H9 (cell line): Measurements from ENCODE around the gene MBD5. TPM values are rescaled to one million over a fixed set of nuclear protein-coding genes. Genes with fewer than 3 reads are reported as not detected.

Experiments
- DNase-seq: peaks from one replicate; pipeline ENCODE4 v3.0.0-alpha.2; 2017
- H2AFZ ChIP-seq: one replicate; pipeline ENCODE4 v1.6.1; 2013; ENCODE audit warnings: mild to moderate bottlenecking, low read length, control low read depth, moderate library complexity
- H2AK5ac ChIP-seq: 2 replicates; pipeline ENCODE4 v1.6.1; 2013; ENCODE audit warnings: low read length, control low read depth, mixed read lengths; ENCODE audit not compliant: insufficient read length
- H2BK120ac ChIP-seq: one replicate; pipeline ENCODE4 v1.6.1; 2013; ENCODE audit warnings: low read depth, mild to moderate bottlenecking, low read length, control low read depth, inconsistent platforms; ENCODE audit not compliant: poor library complexity, severe bottlenecking
- H2BK12ac ChIP-seq: 2 replicates; pipeline ENCODE4 v1.6.1; 2013; ENCODE audit warnings: low read length, control low read depth, mixed read lengths, low read depth; ENCODE audit not compliant: insufficient read length
- H2BK15ac ChIP-seq: 2 replicates; pipeline ENCODE4 v1.6.1; 2013; ENCODE audit warnings: low read depth, low read length, control low read depth
- H2BK20ac ChIP-seq: one replicate; pipeline ENCODE4 v1.6.1; 2013; ENCODE audit warnings: low read depth, mild to moderate bottlenecking, low read length, control low read depth, inconsistent platforms; ENCODE audit not compliant: poor library complexity, severe bottlenecking
- H2BK5ac ChIP-seq: 2 replicates; pipeline ENCODE4 v1.6.1; 2013; ENCODE audit warnings: low read length, control low read depth, mixed read lengths; ENCODE audit not compliant: insufficient read length
- H3K14ac ChIP-seq: 2 replicates; pipeline ENCODE4 v1.6.1; 2013; ENCODE audit warnings: low read length, control low read depth; ENCODE audit not compliant: insufficient read depth
- H3K18ac ChIP-seq: 2 replicates; pipeline ENCODE4 v1.6.1; 2013; ENCODE audit warnings: low read depth, mild to moderate bottlenecking, mixed read lengths, low read length, control low read depth; ENCODE audit not compliant: insufficient read length
- H3K23ac ChIP-seq: 2 replicates; pipeline ENCODE4 v1.6.1; 2013; ENCODE audit warnings: low read length, control low read depth, mixed read lengths, low read depth; ENCODE audit not compliant: insufficient read length
- H3K23me2 ChIP-seq: 2 replicates; pipeline ENCODE4 v1.6.1; 2013; ENCODE audit warnings: low read depth, mild to moderate bottlenecking, mixed read lengths, low read length, control low read depth; ENCODE audit not compliant: insufficient read length, poor library complexity, severe bottlenecking
- H3K27ac ChIP-seq: 2 replicates; pipeline ENCODE4 v1.5.1; 2013; ENCODE audit warnings: low read length, control low read depth, mixed read lengths, low read depth; ENCODE audit not compliant: insufficient read length
- H3K27me3 ChIP-seq: 2 replicates; pipeline ENCODE4 v1.6.1; 2013; ENCODE audit warnings: low read length, control low read depth, inconsistent platforms; ENCODE audit not compliant: insufficient read depth
- H3K4ac ChIP-seq: 2 replicates; pipeline ENCODE4 v1.6.1; 2013; ENCODE audit warnings: low read depth, mild to moderate bottlenecking, control low read depth, inconsistent platforms, low read length, moderate library complexity
- H3K4me1 ChIP-seq: 2 replicates; pipeline ENCODE4 v1.6.1; 2013; ENCODE audit warnings: low read length, control low read depth, inconsistent platforms; ENCODE audit not compliant: insufficient read depth
- H3K4me2 ChIP-seq: 2 replicates; pipeline ENCODE4 v1.6.1; 2013; ENCODE audit warnings: low read length, control low read depth, mixed read lengths; ENCODE audit not compliant: insufficient read length, insufficient read depth
- H3K56ac ChIP-seq: 2 replicates; pipeline ENCODE4 v1.6.1; 2013; ENCODE audit warnings: low read depth, mild to moderate bottlenecking, mixed read lengths, low read length, control low read depth; ENCODE audit not compliant: insufficient read length
- H3K79me1 ChIP-seq: 2 replicates; pipeline ENCODE4 v1.6.1; 2013; ENCODE audit warnings: low read depth, mild to moderate bottlenecking, moderate library complexity, low read length, control low read depth, inconsistent platforms; ENCODE audit not compliant: insufficient read depth, poor library complexity, severe bottlenecking
- H3K79me2 ChIP-seq: 2 replicates; pipeline ENCODE4 v1.6.1; 2013; ENCODE audit warnings: low read length, control low read depth, inconsistent platforms; ENCODE audit not compliant: insufficient read depth
- H3K9ac ChIP-seq: 2 replicates; pipeline ENCODE4 v1.6.1; 2013; ENCODE audit warnings: low read length, control low read depth, mixed read lengths; ENCODE audit not compliant: insufficient read length; ENCODE audit errors: extremely low read depth
- H3K9me3 ChIP-seq: one replicate; pipeline ENCODE4 v1.6.1; 2013; ENCODE audit warnings: low read depth, low read length, inconsistent platforms; ENCODE audit not compliant: control insufficient read depth
- H3T11ph ChIP-seq: one replicate; pipeline ENCODE4 v1.6.1; 2013; ENCODE audit warnings: mild to moderate bottlenecking, low read length, control low read depth, inconsistent platforms
- H4K20me1 ChIP-seq: one replicate; pipeline ENCODE4 v1.6.1; 2013; ENCODE audit not compliant: control insufficient read depth, insufficient read length, insufficient read depth
- H4K5ac ChIP-seq: 2 replicates; pipeline ENCODE4 v1.6.1; 2013; ENCODE audit warnings: low read depth, mild to moderate bottlenecking, mixed read lengths, low read length, control low read depth; ENCODE audit not compliant: insufficient read length
- H4K8ac ChIP-seq: replicated peaks from 2 replicates; pipeline ENCODE4 v1.6.1; 2013; ENCODE audit warnings: low read length, control low read depth, mixed read lengths, low read depth; ENCODE audit not compliant: insufficient read length
- H4K91ac ChIP-seq: 2 replicates; pipeline ENCODE4 v1.6.1; 2013; ENCODE audit warnings: low read depth, mild to moderate bottlenecking, moderate library complexity, mixed read lengths, low read length, control low read depth; ENCODE audit not compliant: insufficient read length
- H3K27ac Mint-ChIP-seq, 3 experiments: 2 replicates in 2 of 3; 3 replicates in 1 of 3; pipeline ENCODE4 v1.8.0; 2020 to 2021; ENCODE audit warnings: mixed read lengths in 3 of 3, mild to moderate bottlenecking in 1 of 3, moderate library complexity in 1 of 3
- H3K27me3 Mint-ChIP-seq: 2 replicates; pipeline ENCODE4 v1.8.0; 2021; ENCODE audit warnings: low read depth, mild to moderate bottlenecking, moderate library complexity, mixed read lengths
- H3K36me3 Mint-ChIP-seq, 3 experiments: 2 replicates in 2 of 3; 3 replicates in 1 of 3; pipeline ENCODE4 v1.8.0; 2020 to 2021; ENCODE audit warnings: low read depth in 3 of 3, mixed read lengths in 3 of 3; ENCODE audit not compliant: insufficient read depth in 1 of 3
- H3K4me1 Mint-ChIP-seq, 2 experiments: 2 replicates each; pipeline ENCODE4 v1.8.0; 2020; ENCODE audit warnings: mixed read lengths in 2 of 2
- H3K4me3 Mint-ChIP-seq, 2 experiments: 2 replicates in 1 of 2; 3 replicates in 1 of 2; pipeline ENCODE4 v1.8.0; 2020 to 2021; ENCODE audit warnings: mild to moderate bottlenecking in 2 of 2, mixed read lengths in 2 of 2, moderate library complexity in 1 of 2
- H3K9me3 Mint-ChIP-seq, 2 experiments: 2 replicates in 1 of 2; 3 replicates in 1 of 2; pipeline ENCODE4 v1.8.0; 2020; ENCODE audit warnings: mild to moderate bottlenecking in 2 of 2, mixed read lengths in 2 of 2, moderate library complexity in 1 of 2
- WGBS: extraction: QIAGEN DNeasy Blood & Tissue Kit; methylation state at CpG from one replicate; pipeline ENCODE4 v1.1.7; 2013; ENCODE audit warnings: missing lambda C conversion rate, low lambda C conversion rate, mixed read lengths; ENCODE audit not compliant: insufficient read length; ENCODE audit errors: extremely low coverage; 5-methylcytosine and 5-hydroxymethylcytosine counted together
- total RNA-seq: library from RNA; stranded (reverse); gene quantifications from 2 replicates; pipeline ENCODE4 v1.2.1, GENCODE V29; 2021
- TF ChIP-seq, protein P1 (sequence below): fragments of 200-600 bp; sonication (generic); conservative IDR thresholded peaks from 3 replicates; pipeline ENCODE4 v1.8.0; 2021; ENCODE audit warnings: antibody characterized with exemption, mild to moderate bottlenecking

Gene MBD5
- total RNA-seq, 1 experiment from 2014 or later = 23.1 TPM

DNA sequence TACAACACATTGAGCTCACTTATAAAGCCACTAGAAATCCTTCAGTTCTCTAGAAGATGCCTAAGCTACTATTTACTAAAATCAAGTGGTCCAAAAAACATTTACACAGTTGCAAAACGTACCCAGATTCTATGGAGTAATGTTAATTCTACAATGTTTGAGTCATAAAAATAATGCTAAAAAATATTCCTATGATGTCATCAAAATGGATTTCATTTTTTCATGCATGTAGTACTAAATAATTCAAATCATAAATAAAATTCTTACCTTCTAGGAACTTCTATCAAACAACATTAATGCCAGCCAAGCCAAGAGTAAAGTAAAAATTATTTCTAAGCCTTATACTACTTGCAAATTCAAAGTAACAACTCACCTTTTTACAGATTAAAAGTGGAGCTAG is 454.7 kb downstream of the MBD5 start:
- TF ChIP-seq, protein P1, sequence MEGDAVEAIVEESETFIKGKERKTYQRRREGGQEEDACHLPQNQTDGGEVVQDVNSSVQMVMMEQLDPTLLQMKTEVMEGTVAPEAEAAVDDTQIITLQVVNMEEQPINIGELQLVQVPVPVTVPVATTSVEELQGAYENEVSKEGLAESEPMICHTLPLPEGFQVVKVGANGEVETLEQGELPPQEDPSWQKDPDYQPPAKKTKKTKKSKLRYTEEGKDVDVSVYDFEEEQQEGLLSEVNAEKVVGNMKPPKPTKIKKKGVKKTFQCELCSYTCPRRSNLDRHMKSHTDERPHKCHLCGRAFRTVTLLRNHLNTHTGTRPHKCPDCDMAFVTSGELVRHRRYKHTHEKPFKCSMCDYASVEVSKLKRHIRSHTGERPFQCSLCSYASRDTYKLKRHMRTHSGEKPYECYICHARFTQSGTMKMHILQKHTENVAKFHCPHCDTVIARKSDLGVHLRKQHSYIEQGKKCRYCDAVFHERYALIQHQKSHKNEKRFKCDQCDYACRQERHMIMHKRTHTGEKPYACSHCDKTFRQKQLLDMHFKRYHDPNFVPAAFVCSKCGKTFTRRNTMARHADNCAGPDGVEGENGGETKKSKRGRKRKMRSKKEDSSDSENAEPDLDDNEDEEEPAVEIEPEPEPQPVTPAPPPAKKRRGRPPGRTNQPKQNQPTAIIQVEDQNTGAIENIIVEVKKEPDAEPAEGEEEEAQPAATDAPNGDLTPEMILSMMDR = no peak
- H3T11ph ChIP-seq = no peak overlapping the region
- no peak overlapping the region for H3K4ac ChIP-seq
- no peak overlapping the region for H2AFZ ChIP-seq
- H2BK15ac ChIP-seq = no peak overlapping the region
- no peaks in the 10 kb centered on the region for H3K27me3 ChIP-seq
- H3K14ac ChIP-seq = no peak overlapping the region
- H2AK5ac ChIP-seq = no peak overlapping the region
- H3K27ac Mint-ChIP-seq = no peak overlapping the region
- no peak overlapping the region for H4K8ac ChIP-seq
- no CpG with 5 or more reads among the region's 1 CpG for WGBS
- no peak overlapping the region for H2BK5ac ChIP-seq
- DNase-seq = no peak
- H3K23me2 ChIP-seq = no peaks in the 10 kb centered on the region
- H3K56ac ChIP-seq = no peak overlapping the region
- no peaks in the 10 kb centered on the region for H4K20me1 ChIP-seq
- H3K79me2 ChIP-seq = no peaks in the 10 kb centered on the region
- no peak overlapping the region for H3K4me3 Mint-ChIP-seq
- H3K4me1 Mint-ChIP-seq = no peaks in the 10 kb centered on the region
- no peak overlapping the region for H4K91ac ChIP-seq
- no peak overlapping the region for H2BK12ac ChIP-seq
- H3K36me3 Mint-ChIP-seq = no peaks in the 10 kb centered on the region
- peaks cover 1% of the 10 kb centered on the region; the same call in 1 of the 2 replicates for H3K27me3 Mint-ChIP-seq
- no peak overlapping the region for H3K18ac ChIP-seq
- no peak overlapping the region for H2BK120ac ChIP-seq
- H3K9me3 ChIP-seq = no peaks in the 10 kb centered on the region
- no peak overlapping the region for H2BK20ac ChIP-seq
- H3K9ac ChIP-seq = no peak overlapping the region
- H3K9me3 Mint-ChIP-seq = no peaks in the 10 kb centered on the region
- H3K27ac ChIP-seq = no peak overlapping the region
- no peaks in the 10 kb centered on the region for H3K4me1 ChIP-seq
- no peak overlapping the region for H4K5ac ChIP-seq
- no peaks in the 10 kb centered on the region for H3K79me1 ChIP-seq
- H3K23ac ChIP-seq = no peak overlapping the region
- H3K4me2 ChIP-seq = no peak overlapping the region
